NCI-H1930 (cell line): Measurements from ENCODE around the gene RSPH9.

Experiments used
- DNase-seq, 2 experiments: peaks; one replicate each; lab custom pipeline; 2025; lab: John Stamatoyannopoulos, UW

RSPH9 gene

DNA sequence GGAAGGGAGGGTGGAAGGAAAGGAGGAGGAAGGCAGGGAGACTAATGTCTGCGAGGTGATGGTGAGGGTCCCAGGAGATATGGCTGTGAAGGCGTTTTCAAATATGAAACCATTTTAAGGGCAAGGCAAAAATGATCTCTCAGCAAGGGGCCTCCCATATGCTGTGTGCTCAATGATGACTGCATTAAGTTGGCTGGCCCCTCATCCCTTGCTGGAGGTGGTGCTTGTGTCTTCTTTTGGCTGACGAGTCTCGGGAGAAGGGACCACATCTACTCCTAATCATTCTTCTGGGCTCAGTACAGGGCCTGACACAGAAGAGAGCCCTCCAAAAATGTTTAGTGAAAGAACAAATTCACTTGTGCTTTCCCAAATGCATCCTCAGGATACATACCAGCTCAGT is 65.7 kb downstream of the RSPH9 start:
- DNase-seq: no peak

DNA sequence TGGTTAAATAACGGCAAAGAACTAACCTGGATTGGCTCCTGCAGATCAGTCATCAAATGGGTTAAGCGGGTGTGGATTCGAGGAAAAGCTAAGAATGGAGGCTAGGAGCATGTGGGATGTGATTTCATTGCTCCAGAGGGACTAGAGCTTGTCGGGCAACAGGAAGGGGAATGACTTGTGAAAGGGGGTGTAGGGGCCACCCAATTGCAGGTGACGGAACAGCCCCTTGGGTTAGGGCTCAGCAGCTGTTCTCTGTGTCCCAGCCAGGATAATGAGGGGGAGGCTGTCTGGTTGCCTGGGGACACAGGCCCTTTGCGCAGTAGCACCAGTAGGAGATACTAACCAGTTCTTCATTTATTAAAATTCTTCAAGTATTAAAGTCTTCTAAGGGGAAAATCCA is 67.7 kb downstream of the RSPH9 start:
- DNase-seq: no peak

DNA sequence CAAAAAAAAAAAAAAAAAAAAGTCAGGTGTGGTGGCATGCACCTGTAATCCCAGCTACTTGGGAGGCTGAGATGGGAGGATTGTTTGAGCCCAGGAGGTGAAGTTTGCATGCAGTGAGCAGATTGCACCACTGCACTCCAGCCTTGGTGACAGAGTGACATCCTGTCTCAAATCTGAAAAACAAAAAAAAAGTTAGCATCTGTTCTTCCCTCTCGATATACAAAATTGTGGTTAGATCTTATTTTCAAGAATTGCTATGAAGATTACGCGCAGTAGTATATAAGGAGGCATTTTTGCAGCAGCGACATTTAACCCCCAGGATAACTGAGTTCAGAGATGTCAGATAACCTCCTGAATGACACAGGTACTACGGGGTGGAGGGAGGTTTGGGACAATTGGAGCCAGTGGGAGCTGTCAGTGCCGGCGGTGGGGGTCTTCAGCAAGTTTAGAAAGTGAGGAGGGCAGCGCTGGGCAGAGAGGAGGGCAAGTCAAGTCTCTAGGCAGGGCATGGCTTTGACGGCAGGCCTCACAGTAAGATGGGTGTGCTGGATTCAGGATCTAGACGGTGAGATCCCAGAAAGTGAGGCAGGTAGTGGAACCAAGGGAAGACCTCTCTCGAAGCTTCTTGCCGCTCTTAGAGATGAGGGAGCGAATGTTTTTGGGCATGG is 68.9 kb downstream of the RSPH9 start:
- DNase-seq: no peak

GRCh38 chr6:43714311-43715055 is 69.6 kb downstream of the RSPH9 start:
- no peak for DNase-seq

DNA sequence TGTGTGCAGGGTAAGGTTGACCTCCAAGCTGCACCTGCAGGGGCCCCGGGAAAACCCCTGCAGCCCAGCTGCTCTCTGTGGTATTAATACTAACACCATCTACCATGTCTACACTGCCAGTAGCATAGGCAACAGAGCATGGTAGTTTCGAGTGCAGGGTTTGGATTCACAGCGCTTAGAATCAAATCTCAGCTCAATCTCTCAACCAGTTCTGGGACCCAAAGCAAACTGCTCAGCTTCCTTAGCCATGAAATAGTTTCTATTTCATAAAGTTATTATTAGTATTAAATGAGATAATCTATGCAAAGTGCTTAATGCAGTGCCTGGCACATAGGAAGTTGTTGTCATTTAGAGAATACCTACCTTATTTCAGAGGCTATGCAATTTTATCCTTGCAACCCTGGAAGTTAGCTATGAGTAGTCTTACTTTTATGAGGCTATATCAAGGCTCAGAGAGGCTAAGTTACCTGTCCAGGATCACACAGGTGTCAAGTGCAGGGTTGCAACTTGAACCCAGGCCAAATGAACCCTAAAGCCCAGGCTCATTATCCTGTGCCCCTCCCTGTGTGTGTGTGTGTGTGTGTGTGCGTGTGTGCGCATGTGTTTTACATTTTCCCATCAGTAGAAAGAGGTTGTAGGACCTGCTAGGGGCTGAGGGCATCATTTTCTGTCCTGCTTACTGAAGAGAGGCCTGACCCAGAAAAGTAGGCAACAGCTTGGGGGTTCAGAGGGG is 70.4 kb downstream of the RSPH9 start:
- DNase-seq: no peak

DNA sequence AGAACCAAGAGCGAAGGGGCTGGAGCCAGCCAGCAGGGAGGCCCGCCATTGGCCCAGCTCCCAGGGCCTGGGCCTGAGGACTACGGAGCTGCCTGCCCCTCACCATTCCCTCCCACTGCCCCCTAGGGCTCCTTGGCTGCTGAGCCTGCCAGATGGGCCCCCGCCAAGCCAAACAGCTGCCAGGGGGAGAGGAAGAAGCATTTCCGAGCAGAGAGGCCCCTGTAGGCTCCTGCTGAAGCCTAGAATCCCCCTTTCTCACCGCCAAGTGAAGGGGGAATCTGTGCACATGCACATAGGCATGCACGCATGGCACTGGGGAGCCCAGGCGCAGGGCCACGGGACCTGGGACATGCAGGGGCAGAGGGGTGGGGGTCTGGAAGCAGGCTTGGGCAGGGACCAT is 71.3 kb downstream of the RSPH9 start:
- DNase-seq: no peak

DNA sequence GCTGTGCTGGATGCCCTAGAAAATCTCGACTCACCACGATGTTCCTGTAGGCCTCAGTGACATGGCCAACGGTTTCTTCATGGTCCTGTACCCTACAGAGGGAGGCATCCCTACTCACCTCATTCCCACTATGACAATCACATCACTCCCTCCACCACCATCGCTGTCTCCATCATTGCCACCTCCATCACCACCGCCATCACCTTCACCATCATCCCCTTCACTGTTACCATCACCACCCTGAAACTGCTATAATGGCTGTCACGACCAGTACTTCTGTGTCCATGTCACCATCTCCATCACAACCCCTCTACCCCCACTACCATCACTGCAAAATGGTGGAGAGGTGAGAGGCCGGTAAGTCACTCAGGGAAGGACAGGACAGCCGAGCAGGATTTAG is 72.6 kb downstream of the RSPH9 start:
- DNase-seq: no peak

DNA sequence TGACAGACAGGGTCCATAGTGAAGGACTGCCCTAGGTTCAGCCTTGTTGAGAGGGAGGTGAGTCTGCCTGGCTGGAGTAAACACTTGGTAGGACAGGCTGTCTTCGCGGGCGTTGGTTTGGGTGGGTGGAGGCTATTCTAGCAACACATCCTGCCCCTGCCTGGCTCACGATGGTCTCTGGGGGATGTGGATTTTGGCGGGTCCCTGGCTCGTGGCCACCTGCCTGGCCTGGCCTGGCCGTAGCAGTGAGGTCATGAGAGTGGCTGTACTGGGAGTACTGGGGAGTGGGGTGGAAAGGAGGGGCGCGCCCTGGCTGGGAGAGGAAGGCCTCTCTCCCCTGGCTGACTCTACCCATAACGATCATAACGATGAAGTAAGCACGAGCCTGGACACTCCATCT is 73.0 kb downstream of the RSPH9 start:
- no peak for DNase-seq

DNA sequence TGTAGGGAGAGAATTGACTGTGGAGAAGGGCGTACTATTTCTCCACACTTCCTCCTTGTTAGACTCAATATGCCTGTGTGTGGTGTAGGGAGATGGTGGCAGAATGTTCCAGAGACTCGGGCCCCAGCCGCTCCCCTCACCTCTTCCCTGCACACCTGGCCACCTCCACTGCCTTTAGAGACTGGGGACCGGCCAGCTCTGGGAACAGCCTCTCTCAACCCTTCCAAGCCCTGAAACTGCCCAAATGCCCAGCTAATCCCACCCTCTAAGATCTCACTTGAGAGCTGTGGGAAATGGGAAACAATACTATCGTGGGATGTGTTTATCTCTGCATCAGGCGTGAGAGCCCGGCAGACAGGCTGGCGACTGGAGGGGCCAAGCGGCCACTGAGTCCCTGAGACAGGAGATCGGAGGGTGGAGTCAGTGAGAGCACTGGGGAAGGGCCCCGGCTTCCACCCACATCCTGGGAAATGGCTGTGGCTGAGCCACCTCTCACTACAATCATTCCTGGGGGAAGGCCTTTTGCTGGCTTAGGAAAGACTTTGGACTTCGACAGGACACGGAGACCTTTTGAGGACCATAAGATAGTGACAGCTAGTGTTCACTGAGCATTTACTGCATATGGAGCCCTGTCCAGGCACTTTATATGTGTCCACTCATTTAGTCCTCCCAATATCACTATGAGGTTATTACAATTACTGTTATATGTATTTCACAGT is 73.7 kb downstream of the RSPH9 start:
- DNase-seq: no peak

GRCh38 chr6:43719511-43719910 is 74.7 kb downstream of the RSPH9 start:
- no peak for DNase-seq

GRCh38 chr6:43720999-43721398 is 76.2 kb downstream of the RSPH9 start:
- no peak for DNase-seq
